Kidney (tissue), 14 donors: Measurements from ENCODE around the gene AQP3. TPM values are rescaled to one million over a fixed set of nuclear protein-coding genes. Genes with fewer than 3 reads are reported as not detected.

Experiments
- DNase-seq, 5 donors: peaks; one replicate each; pipeline ENCODE4 v3.0.0-alpha.2; 2013 to 2020
- FAIRE-seq: peaks from 2 replicates; lab custom pipeline; 2012; peaks lifted over from hg19 to GRCh38; lab: Jason Lieb, UNC
- H3K27ac ChIP-seq, 2 donors: one replicate each; pipeline ENCODE4 v1.7.0; 2013; ENCODE audit warnings: low read depth in 2 of 2, low read length in 2 of 2, inconsistent platforms in 1 of 2
- H3K27me3 ChIP-seq: one replicate; pipeline ENCODE4 v1.7.1; 2013; ENCODE audit warnings: low read length, inconsistent platforms; ENCODE audit not compliant: control insufficient read depth, insufficient read depth
- H3K36me3 ChIP-seq, 3 donors: one replicate each; pipeline versions ENCODE4 v1.7.0 to v1.7.1; 2013; ENCODE audit warnings: low read length in 3 of 3, control low read depth in 1 of 3, inconsistent platforms in 1 of 3; ENCODE audit not compliant: insufficient read depth in 3 of 3, control insufficient read depth in 2 of 3
- H3K4me1 ChIP-seq, 3 donors: one replicate each; pipeline versions ENCODE4 v1.7.0 to v1.7.1; 2013; ENCODE audit warnings: low read length in 3 of 3, inconsistent platforms in 1 of 3, low read depth in 1 of 3; ENCODE audit not compliant: control insufficient read depth in 2 of 3, insufficient read depth in 2 of 3
- H3K4me3 ChIP-seq, 3 donors: one replicate each; pipeline versions ENCODE4 v1.7.0 to v1.8.1; 2013; ENCODE audit warnings: low read length in 3 of 3, control low read depth in 1 of 3, inconsistent platforms in 1 of 3
- H3K9ac ChIP-seq, 3 donors: one replicate each; pipeline versions ENCODE4 v1.7.0 to v1.7.1; 2013; ENCODE audit warnings: low read length in 3 of 3, control low read depth in 1 of 3, inconsistent platforms in 1 of 3
- H3K9me3 ChIP-seq, 3 donors: one replicate each; pipeline versions ENCODE4 v1.7.0 to v1.7.1; 2013; ENCODE audit warnings: low read length in 3 of 3, control low read depth in 1 of 3, inconsistent platforms in 1 of 3; ENCODE audit not compliant: control insufficient read depth in 2 of 3, insufficient read depth in 1 of 3
- intact Hi-C: fragments of 100-400 bp; cut with DNase I; formaldehyde crosslinking; loops from one replicate; pipeline ENCODE4 v1.11.1; 2022
- polyA plus RNA-seq: library from polyadenylated mRNA; stranded (reverse); fragments of 350-450 nt; fragmentation: Illumina TruSeq; extraction: RNeasy Lipid Tissue Mini Kit (QIAGEN cat#74804); gene quantifications from one replicate; pipeline ENCODE4 v1.2.3, GENCODE V29; 2014; ENCODE audit warnings: low read depth, low replicate concordance; ENCODE audit not compliant: insufficient read depth
- total RNA-seq: library from RNA; stranded (reverse); fragmentation: NEBNext Ultra II Directional; extraction: Animal tissue kit (Norgen Biotek cat#: 25700); gene quantifications from one replicate; pipeline ENCODE4 v1.2.1, GENCODE V29; 2021
- TF ChIP-seq, protein P1 (sequence below): IDR thresholded peaks from 3 replicates; pipeline ENCODE4 v1.5.1; 2012; ENCODE audit warnings: mild to moderate bottlenecking, moderate library complexity, borderline replicate concordance; ENCODE audit not compliant: insufficient read depth; ENCODE audit errors: extremely low read depth
- donor health status: control.
- donor health status: control.
- donor health status: control.
- donor health status: control.
- donor health status: control.
- donor health status: DM: yes; HTN: yes; CAD: no.
- donor health status: Normal renal cell carcinoma (clear cell type).

Gene AQP3
- total and polyA plus RNA-seq, 2 donors from 2014 or later = 135 to 401 TPM

DNA sequence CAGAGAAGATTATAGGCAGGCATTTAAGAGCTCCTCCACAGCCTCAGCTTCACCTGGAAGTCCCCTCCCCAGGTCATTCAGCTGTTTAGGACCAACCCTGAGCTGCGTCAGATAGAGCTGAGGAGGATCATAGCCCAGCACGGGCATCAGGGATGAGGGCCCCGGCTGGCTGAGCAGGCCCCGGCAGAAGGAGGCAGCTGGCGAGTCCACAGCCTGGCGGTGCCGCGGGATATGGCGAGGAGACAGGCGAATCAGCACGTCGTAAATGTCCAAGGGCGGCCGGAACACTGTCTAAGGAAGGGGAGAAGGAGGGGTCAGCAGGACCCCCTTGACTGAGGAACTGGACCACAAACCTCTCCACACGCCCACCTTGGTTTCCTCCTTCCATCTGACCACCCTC lies 15.8 kb upstream of the AQP3 start:
- intact Hi-C loops = no loop called here
- no peak for DNase-seq
- peaks cover 2 to 53% (median 40%) of the 10 kb centered on the region in 3 donors for H3K36me3 ChIP-seq
- FAIRE-seq = no peak
- H3K9ac ChIP-seq = no peak overlapping the region
- no peaks in the 10 kb centered on the region for H3K27me3 ChIP-seq
- H3K4me1 ChIP-seq = no peaks in the 10 kb centered on the region
- no peaks in the 10 kb centered on the region for H3K9me3 ChIP-seq
- TF ChIP-seq, protein P1, sequence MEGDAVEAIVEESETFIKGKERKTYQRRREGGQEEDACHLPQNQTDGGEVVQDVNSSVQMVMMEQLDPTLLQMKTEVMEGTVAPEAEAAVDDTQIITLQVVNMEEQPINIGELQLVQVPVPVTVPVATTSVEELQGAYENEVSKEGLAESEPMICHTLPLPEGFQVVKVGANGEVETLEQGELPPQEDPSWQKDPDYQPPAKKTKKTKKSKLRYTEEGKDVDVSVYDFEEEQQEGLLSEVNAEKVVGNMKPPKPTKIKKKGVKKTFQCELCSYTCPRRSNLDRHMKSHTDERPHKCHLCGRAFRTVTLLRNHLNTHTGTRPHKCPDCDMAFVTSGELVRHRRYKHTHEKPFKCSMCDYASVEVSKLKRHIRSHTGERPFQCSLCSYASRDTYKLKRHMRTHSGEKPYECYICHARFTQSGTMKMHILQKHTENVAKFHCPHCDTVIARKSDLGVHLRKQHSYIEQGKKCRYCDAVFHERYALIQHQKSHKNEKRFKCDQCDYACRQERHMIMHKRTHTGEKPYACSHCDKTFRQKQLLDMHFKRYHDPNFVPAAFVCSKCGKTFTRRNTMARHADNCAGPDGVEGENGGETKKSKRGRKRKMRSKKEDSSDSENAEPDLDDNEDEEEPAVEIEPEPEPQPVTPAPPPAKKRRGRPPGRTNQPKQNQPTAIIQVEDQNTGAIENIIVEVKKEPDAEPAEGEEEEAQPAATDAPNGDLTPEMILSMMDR = no peak
- H3K4me3 ChIP-seq = no peak overlapping the region
- H3K27ac ChIP-seq = no peak overlapping the region

DNA sequence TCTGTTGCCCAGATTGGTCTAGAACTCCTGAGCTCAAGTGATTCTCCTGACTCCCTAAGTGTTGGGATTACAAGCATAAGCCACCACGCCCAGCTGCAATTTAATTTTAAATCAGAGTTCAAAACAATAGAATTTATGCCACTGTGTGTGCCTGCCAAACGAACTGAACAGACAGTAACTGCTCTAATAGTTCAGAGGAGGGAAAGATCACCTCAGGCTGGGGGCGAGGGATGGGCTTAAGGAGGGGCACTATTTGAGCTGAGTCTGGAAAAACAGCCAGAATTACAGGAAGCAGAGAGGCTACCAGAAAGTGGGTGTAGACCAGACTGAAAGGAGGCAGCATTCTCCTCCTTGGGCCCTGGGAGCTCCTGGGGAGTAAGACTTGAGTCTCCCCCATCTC lies 14.1 kb upstream of the AQP3 start:
- TF ChIP-seq, protein P1 = no peak
- FAIRE-seq = no peak
- no peaks in the 10 kb centered on the region for H3K4me1 ChIP-seq
- intact Hi-C loops = no loop called here
- H3K27me3 ChIP-seq = no peaks in the 10 kb centered on the region
- no peak overlapping the region for H3K9ac ChIP-seq
- no peak overlapping the region for H3K27ac ChIP-seq
- no peak for DNase-seq
- H3K4me3 ChIP-seq = no peak overlapping the region
- H3K36me3 ChIP-seq = peaks cover 0 to 38% (median 31%) of the 10 kb centered on the region in 3 donors
- no peaks in the 10 kb centered on the region for H3K9me3 ChIP-seq

DNA sequence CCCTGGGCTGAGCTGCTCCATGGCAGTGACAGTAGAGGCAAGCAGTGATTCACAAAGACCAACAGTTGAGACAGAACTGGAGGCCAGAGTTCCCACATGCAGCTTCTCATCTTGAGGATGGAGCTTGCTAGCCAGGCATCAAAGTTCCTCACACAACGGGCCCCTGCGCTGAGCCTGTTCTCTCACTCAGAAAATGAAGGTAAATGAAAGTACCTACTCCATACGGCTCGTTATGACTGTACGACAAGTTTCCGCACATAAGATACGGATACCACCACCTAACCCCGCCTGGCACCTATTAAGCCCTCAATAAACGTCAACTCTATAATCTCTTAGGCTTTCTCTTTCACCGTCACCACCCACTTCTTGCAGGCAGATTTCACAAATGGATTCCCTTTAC lies 13.5 kb upstream of the AQP3 start:
- H3K27ac ChIP-seq = no peak overlapping the region

More for the DNA sequence above, 13.5 kb upstream of the AQP3 start:
- Histone ChIP-seq H3K4me3 (no peak overlapping the region), H3K36me3 (peaks cover 0 to 32% (median 25%) of the 10 kb centered on the region in 3 donors), H3K4me1 (no peaks in the 10 kb centered on the region), H3K9me3 (no peaks in the 10 kb centered on the region), H3K27me3 (no peaks in the 10 kb centered on the region), H3K9ac (no peak overlapping the region)
- intact Hi-C loops = no loop called here
- TF ChIP-seq, protein P1 = no peak
- DNase-seq = no peak
- no peak for FAIRE-seq
